ENCODE results near the gene ANO4. TPM values are rescaled to one million over a fixed set of nuclear protein-coding genes. Genes with fewer than 3 reads are reported as not detected.
A peak's percentile ranks its signal among the peaks of the same experiment; 100 is the strongest.

The ANO4 gene
- total and polyA plus RNA-seq, 2 of the 8 experiments (the other 6 are each of a cell fraction or from before 2014, with no cell fraction given): 1.1 to 3.4 TPM

- CTCF ChIA-PET (ENCODE audit: partially characterized antibody): interaction anchor here (1.0 kb wide), 1 partner anchor 19 kb away, joined by 3 read pairs; no protein-coding TSS in a partner anchor
These were observed 62.8 kb downstream of the ANO4 start for GRCh38 chr12:100857418-100857817.

More at GRCh38 chr12:100857418-100857817, 62.8 kb downstream of the ANO4 start:
- H4K91ac ChIP-seq (replicated peaks; ENCODE audit: insufficient read length, low read length): no peak overlapping the region
- 0 out of 2 replicates have a peak overlapping the region, but pooled peaks have one; percentile 23 for H2AFZ ChIP-seq (ENCODE audit: low read length)
- no peak overlapping the region for H3K4me2 ChIP-seq (ENCODE audit: insufficient read depth in 1 of 2, low read depth in 2 of 2, low read length in 2 of 2)
- 91% methylated on average over 4 of the region's 4 CpGs; no CpG with 5 or more reads in 1 of the 2 experiments for WGBS, 2 experiments (ENCODE audit: extremely low coverage in 1 of 2, insufficient coverage in 1 of 2, insufficient read length in 1 of 2, insufficient replicate concordance in 2 of 2, low coverage in 1 of 2, low lambda C conversion rate in 2 of 2, missing lambda C conversion rate in 1 of 2)
- H4K8ac ChIP-seq (ENCODE audit: extremely low read depth, insufficient read depth, low read length): no peak overlapping the region
- no peak overlapping the region for H2BK120ac ChIP-seq (replicated peaks; ENCODE audit: low read depth, low read length)
- H3K4me3 ChIP-seq (ENCODE audit: extremely low read depth in 1 of 4, insufficient read depth in 2 of 4, low read depth in 3 of 4, low read length in 4 of 4): no peak overlapping the region
- H3K36me3 ChIP-seq (ENCODE audit: control insufficient read depth in 2 of 4, insufficient read depth in 4 of 4, low read length in 3 of 4): no peaks in the 10 kb centered on the region
- no peak overlapping the region for H2AK5ac ChIP-seq (ENCODE audit: low read depth, low read length)
- H3K23ac ChIP-seq (ENCODE audit: insufficient read length): no peak overlapping the region
- H3K9ac ChIP-seq (replicated peaks in 1 of 4; ENCODE audit: extremely low read depth in 1 of 4, low read depth in 3 of 4, low read length in 3 of 4): no peak overlapping the region
- DNase-seq (ENCODE audit: low read depth in 1 of 2, low spot score in 2 of 2): no peak
- no peak overlapping the region for H3K27ac ChIP-seq (ENCODE audit: low read depth, low read length)
- H3K4ac ChIP-seq (replicated peaks; ENCODE audit: insufficient read length, low read depth, low read length): no peak overlapping the region
- no peaks in the 10 kb centered on the region for H4K20me1 ChIP-seq (replicated peaks in 1 of 2; ENCODE audit: control insufficient read depth in 1 of 2, insufficient read depth in 2 of 2, low read length in 2 of 2)
- H3K9me3 ChIP-seq (ENCODE audit: insufficient read depth in 2 of 2, low read depth in 1 of 2, low read length in 1 of 2): no peaks in the 10 kb centered on the region
- POLR2A ChIA-PET (ENCODE audit: partially characterized antibody): no interaction called here
- no peak overlapping the region for H4K5ac ChIP-seq (ENCODE audit: insufficient read length, low read depth, low read length)
- no peak overlapping the region for H2BK5ac ChIP-seq (ENCODE audit: low read depth, low read length)
- no peak overlapping the region for H3K18ac ChIP-seq (ENCODE audit: extremely low read depth, low read length)
- no peak for FAIRE-seq
- no peak overlapping the region for H3K14ac ChIP-seq (ENCODE audit: insufficient read length)
- no peaks in the 10 kb centered on the region for H3K23me2 ChIP-seq (ENCODE audit: low read depth, low read length)
- no peak overlapping the region for H2BK12ac ChIP-seq (ENCODE audit: low read depth, low read length)
- H2BK15ac ChIP-seq (ENCODE audit: low read length): no peak overlapping the region
- TF ChIP-seq ASH2L (IDR thresholded peaks at IDR 0.05; ENCODE audit: low read length): no peak
- TF ChIP-seq MAX (IDR thresholded peaks at IDR 0.05): no peak
- no peak for TF ChIP-seq SIRT6 (IDR thresholded peaks at IDR 0.05; ENCODE audit: low read length)
- TF ChIP-seq EGR1 (IDR thresholded peaks at IDR 0.05; ENCODE audit: borderline replicate concordance, low read depth, low read length): no peak
- no peak for TF ChIP-seq CHD1 (IDR thresholded peaks at IDR 0.05; ENCODE audit: low read depth, low read length)
- TF ChIP-seq SUZ12 (IDR thresholded peaks at IDR 0.05; ENCODE audit: low read length): no peak
- no peak for TF ChIP-seq SP2 (IDR thresholded peaks at IDR 0.05; ENCODE audit: low read length)
- no peak for TF ChIP-seq SP4 (IDR thresholded peaks at IDR 0.05; ENCODE audit: low read length)
- no peak for TF ChIP-seq RNF2 (IDR thresholded peaks at IDR 0.05; ENCODE audit: borderline replicate concordance, low read depth, low read length, missing control alignments, poor library complexity, severe bottlenecking)
- no peaks in the 10 kb centered on the region for H3K79me1 ChIP-seq (ENCODE audit: low read depth, low read length)
- H3K56ac ChIP-seq (replicated peaks; ENCODE audit: insufficient read length, low read depth, low read length): no peak overlapping the region
- no peak overlapping the region for H2BK20ac ChIP-seq (ENCODE audit: low read length)
- H3K27me3 ChIP-seq (replicated peaks in 1 of 4; ENCODE audit: control insufficient read depth in 3 of 4, extremely low read depth in 1 of 4, insufficient read depth in 3 of 4, low read length in 3 of 4): no peaks in the 10 kb centered on the region
- H3K79me2 ChIP-seq (ENCODE audit: control insufficient read depth in 1 of 2, insufficient read depth in 2 of 2, low read length in 2 of 2): no peaks in the 10 kb centered on the region
- H3K4me1 ChIP-seq (replicated peaks in 1 of 4; ENCODE audit: control insufficient read depth in 3 of 4, insufficient read depth in 4 of 4, low read length in 3 of 4): no peaks in the 10 kb centered on the region
